Measurements from ENCODE around the gene NIPA2.

The NIPA2 gene

GRCh38 chr15:22839046-22839695, 705 bp downstream of the NIPA2 start:
- H3K79me2 ChIP-seq (ENCODE audit: control insufficient read depth, insufficient read depth, low read length, unreplicated experiment) = peaks cover 51% of the 10 kb centered on the region

GRCh38 chr15:22844421-22845288, 6.2 kb downstream of the NIPA2 start:
- H3K4me3 ChIP-seq (ENCODE audit: low read depth, low read length) = no peak overlapping the region
- H3K27me3 ChIP-seq (ENCODE audit: insufficient read depth, low read length) = no peaks in the 10 kb centered on the region
- H2AFZ ChIP-seq (ENCODE audit: low read length, unreplicated experiment) = no peak overlapping the region
- peaks cover 37% of the 10 kb centered on the region for H3K36me3 ChIP-seq (ENCODE audit: insufficient read depth, low read length)
- peaks cover 86% of the 10 kb centered on the region for H3K79me2 ChIP-seq (ENCODE audit: control insufficient read depth, insufficient read depth, low read length, unreplicated experiment)
- peaks cover 6% of the 10 kb centered on the region for H3K4me1 ChIP-seq (ENCODE audit: control insufficient read depth, insufficient read depth, low read length, unreplicated experiment)
- no peak overlapping the region for H3K27ac ChIP-seq (ENCODE audit: low read depth, low read length)

More at GRCh38 chr15:22839046-22839695, 705 bp downstream of the NIPA2 start:
- Histone ChIP-seq H3K4me3 (ENCODE audit: low read depth, low read length) (peak overlapping the region; percentile 95), H3K27me3 (ENCODE audit: insufficient read depth, low read length) (no peaks in the 10 kb centered on the region), H2AFZ (ENCODE audit: low read length, unreplicated experiment) (peak overlapping the region; percentile 79), H3K36me3 (ENCODE audit: insufficient read depth, low read length) (peaks cover 13% of the 10 kb centered on the region; the same call in 1 of the 2 replicates), H3K27ac (ENCODE audit: low read depth, low read length) (peak overlapping the region; percentile 89), H3K4me1 (ENCODE audit: control insufficient read depth, insufficient read depth, low read length, unreplicated experiment) (peaks cover 9% of the 10 kb centered on the region)

- Histone ChIP-seq H3K36me3 (ENCODE audit: insufficient read depth, low read length) (peaks cover 39% of the 10 kb centered on the region), H3K4me3 (ENCODE audit: low read depth, low read length) (no peak overlapping the region), H3K27me3 (ENCODE audit: insufficient read depth, low read length) (no peaks in the 10 kb centered on the region), H3K27ac (ENCODE audit: low read depth, low read length) (no peak overlapping the region), H3K79me2 (ENCODE audit: control insufficient read depth, insufficient read depth, low read length, unreplicated experiment) (peaks cover 88% of the 10 kb centered on the region), H2AFZ (ENCODE audit: low read length, unreplicated experiment) (no peak overlapping the region), H3K4me1 (ENCODE audit: control insufficient read depth, insufficient read depth, low read length, unreplicated experiment) (peaks cover 13% of the 10 kb centered on the region)
Observed at GRCh38 chr15:22845289-22845900, 6.9 kb downstream of the NIPA2 start.

- Histone ChIP-seq H3K36me3 (ENCODE audit: insufficient read depth, low read length) (peaks cover 43% of the 10 kb centered on the region), H3K4me1 (ENCODE audit: control insufficient read depth, insufficient read depth, low read length, unreplicated experiment) (peaks cover 9% of the 10 kb centered on the region), H2AFZ (ENCODE audit: low read length, unreplicated experiment) (no peak overlapping the region), H3K79me2 (ENCODE audit: control insufficient read depth, insufficient read depth, low read length, unreplicated experiment) (peaks cover 88% of the 10 kb centered on the region), H3K4me3 (ENCODE audit: low read depth, low read length) (no peak overlapping the region), H3K27me3 (ENCODE audit: insufficient read depth, low read length) (no peaks in the 10 kb centered on the region), H3K27ac (ENCODE audit: low read depth, low read length) (no peak overlapping the region)
Observed at GRCh38 chr15:22846073-22846472, 7.6 kb downstream of the NIPA2 start.

- no peak overlapping the region for H2AFZ ChIP-seq (ENCODE audit: low read length, unreplicated experiment)
- H3K27ac ChIP-seq (ENCODE audit: low read depth, low read length) = peak overlapping the region; percentile 46; the same call in 1 of the 2 replicates
- H3K79me2 ChIP-seq (ENCODE audit: control insufficient read depth, insufficient read depth, low read length, unreplicated experiment) = peaks cover 56% of the 10 kb centered on the region
- H3K4me1 ChIP-seq (ENCODE audit: control insufficient read depth, insufficient read depth, low read length, unreplicated experiment) = peaks cover 9% of the 10 kb centered on the region
- H3K27me3 ChIP-seq (ENCODE audit: insufficient read depth, low read length) = no peaks in the 10 kb centered on the region
- no peak overlapping the region for H3K4me3 ChIP-seq (ENCODE audit: low read depth, low read length)
- peaks cover 50% of the 10 kb centered on the region for H3K36me3 ChIP-seq (ENCODE audit: insufficient read depth, low read length)
Observed at GRCh38 chr15:22850055-22850454, 11.6 kb downstream of the NIPA2 start.

GRCh38 chr15:22851513-22851912, 13.0 kb downstream of the NIPA2 start:
- Histone ChIP-seq H2AFZ (ENCODE audit: low read length, unreplicated experiment) (no peak overlapping the region), H3K36me3 (ENCODE audit: insufficient read depth, low read length) (peaks cover 43% of the 10 kb centered on the region), H3K4me1 (ENCODE audit: control insufficient read depth, insufficient read depth, low read length, unreplicated experiment) (peaks cover 9% of the 10 kb centered on the region), H3K79me2 (ENCODE audit: control insufficient read depth, insufficient read depth, low read length, unreplicated experiment) (peaks cover 45% of the 10 kb centered on the region), H3K27ac (ENCODE audit: low read depth, low read length) (no peak overlapping the region), H3K4me3 (ENCODE audit: low read depth, low read length) (no peak overlapping the region), H3K27me3 (ENCODE audit: insufficient read depth, low read length) (no peaks in the 10 kb centered on the region)

GRCh38 chr15:22855791-22856190, 17.3 kb downstream of the NIPA2 start:
- peaks cover 35% of the 10 kb centered on the region for H3K36me3 ChIP-seq (ENCODE audit: insufficient read depth, low read length)
- H2AFZ ChIP-seq (ENCODE audit: low read length, unreplicated experiment) = no peak overlapping the region
- peaks cover 12% of the 10 kb centered on the region for H3K79me2 ChIP-seq (ENCODE audit: control insufficient read depth, insufficient read depth, low read length, unreplicated experiment)
- no peak overlapping the region for H3K27ac ChIP-seq (ENCODE audit: low read depth, low read length)
- H3K4me3 ChIP-seq (ENCODE audit: low read depth, low read length) = no peak overlapping the region
- H3K27me3 ChIP-seq (ENCODE audit: insufficient read depth, low read length) = no peaks in the 10 kb centered on the region
- H3K4me1 ChIP-seq (ENCODE audit: control insufficient read depth, insufficient read depth, low read length, unreplicated experiment) = no peaks in the 10 kb centered on the region

GRCh38 chr15:22856659-22857058, 18.2 kb downstream of the NIPA2 start:
- Histone ChIP-seq H3K4me3 (ENCODE audit: low read depth, low read length) (no peak overlapping the region), H3K4me1 (ENCODE audit: control insufficient read depth, insufficient read depth, low read length, unreplicated experiment) (no peaks in the 10 kb centered on the region), H3K36me3 (ENCODE audit: insufficient read depth, low read length) (peaks cover 33% of the 10 kb centered on the region), H2AFZ (ENCODE audit: low read length, unreplicated experiment) (no peak overlapping the region), H3K27me3 (ENCODE audit: insufficient read depth, low read length) (no peaks in the 10 kb centered on the region), H3K27ac (ENCODE audit: low read depth, low read length) (no peak overlapping the region), H3K79me2 (ENCODE audit: control insufficient read depth, insufficient read depth, low read length, unreplicated experiment) (peaks cover 5% of the 10 kb centered on the region)

- no peaks in the 10 kb centered on the region for H3K4me1 ChIP-seq (ENCODE audit: control insufficient read depth, insufficient read depth, low read length, unreplicated experiment)
- no peak overlapping the region for H2AFZ ChIP-seq (ENCODE audit: low read length, unreplicated experiment)
- H3K79me2 ChIP-seq (ENCODE audit: control insufficient read depth, insufficient read depth, low read length, unreplicated experiment) = peaks cover 11% of the 10 kb centered on the region
- H3K4me3 ChIP-seq (ENCODE audit: low read depth, low read length) = no peak overlapping the region
- no peak overlapping the region for H3K27ac ChIP-seq (ENCODE audit: low read depth, low read length)
- peaks cover 32% of the 10 kb centered on the region for H3K36me3 ChIP-seq (ENCODE audit: insufficient read depth, low read length)
- H3K27me3 ChIP-seq (ENCODE audit: insufficient read depth, low read length) = no peaks in the 10 kb centered on the region
Observed at GRCh38 chr15:22861161-22861560, 22.7 kb downstream of the NIPA2 start.

- Histone ChIP-seq H3K79me2 (ENCODE audit: control insufficient read depth, insufficient read depth, low read length, unreplicated experiment) (peaks cover 11% of the 10 kb centered on the region), H2AFZ (ENCODE audit: low read length, unreplicated experiment) (no peak overlapping the region), H3K4me1 (ENCODE audit: control insufficient read depth, insufficient read depth, low read length, unreplicated experiment) (no peaks in the 10 kb centered on the region), H3K4me3 (ENCODE audit: low read depth, low read length) (no peak overlapping the region), H3K27ac (ENCODE audit: low read depth, low read length) (no peak overlapping the region), H3K27me3 (ENCODE audit: insufficient read depth, low read length) (no peaks in the 10 kb centered on the region), H3K36me3 (ENCODE audit: insufficient read depth, low read length) (peaks cover 44% of the 10 kb centered on the region)
Observed at GRCh38 chr15:22863356-22863755, 24.9 kb downstream of the NIPA2 start.

Data from ACC112 (cell line).